Chondrocyte (in vitro differentiated cells): ENCODE measurements around the gene ITPR2. TPM values are rescaled to one million over a fixed set of nuclear protein-coding genes. Genes with fewer than 3 reads are reported as not detected.

Source experiments
- DNase-seq: peaks from one replicate; pipeline ENCODE4 v3.0.0; 2021; ENCODE audit warnings: mixed read lengths, low spot score
- H3K27ac Mint-ChIP-seq: one replicate; pipeline ENCODE4 v1.8.0; 2021; ENCODE audit warnings: mild to moderate bottlenecking, moderate library complexity, mixed read lengths; ENCODE audit not compliant: unreplicated experiment
- H3K27me3 Mint-ChIP-seq: 2 replicates; pipeline ENCODE4 v1.8.0; 2021; ENCODE audit warnings: low read depth, mixed read lengths
- H3K36me3 Mint-ChIP-seq: 2 replicates; pipeline ENCODE4 v1.8.0; 2021; ENCODE audit warnings: low read depth, mixed read lengths
- H3K4me1 Mint-ChIP-seq: 2 replicates; pipeline ENCODE4 v1.8.0; 2021; ENCODE audit warnings: low read depth, mild to moderate bottlenecking, mixed read lengths
- H3K4me3 Mint-ChIP-seq: one replicate; pipeline ENCODE4 v1.8.0; 2021; ENCODE audit warnings: mild to moderate bottlenecking, moderate library complexity, mixed read lengths; ENCODE audit not compliant: unreplicated experiment
- H3K9me3 Mint-ChIP-seq: 2 replicates; pipeline ENCODE4 v1.8.0; 2021; ENCODE audit warnings: low read depth, mixed read lengths
- total RNA-seq: library from RNA; stranded (reverse); gene quantifications from 3 replicates; pipeline ENCODE4 v1.2.1, GENCODE V29; 2021
- TF ChIP-seq, protein P1 (sequence below): fragments of 200-600 bp; sonication (generic); IDR thresholded peaks from 2 replicates; pipeline ENCODE4 v1.5.0; 2021; ENCODE audit warnings: antibody characterized with exemption, mild to moderate bottlenecking, moderate library complexity

The ITPR2 gene
- total RNA-seq, 1 donor from 2014 or later: 18.7 TPM

GRCh38 chr12:26848156-26848825 lies 15.3 kb upstream of the ITPR2 start:
- no peaks in the 10 kb centered on the region for H3K9me3 Mint-ChIP-seq
- DNase-seq: no peak
- H3K36me3 Mint-ChIP-seq: no peaks in the 10 kb centered on the region
- no peak overlapping the region for H3K27ac Mint-ChIP-seq
- no peak overlapping the region for H3K4me3 Mint-ChIP-seq
- TF ChIP-seq, protein P1, sequence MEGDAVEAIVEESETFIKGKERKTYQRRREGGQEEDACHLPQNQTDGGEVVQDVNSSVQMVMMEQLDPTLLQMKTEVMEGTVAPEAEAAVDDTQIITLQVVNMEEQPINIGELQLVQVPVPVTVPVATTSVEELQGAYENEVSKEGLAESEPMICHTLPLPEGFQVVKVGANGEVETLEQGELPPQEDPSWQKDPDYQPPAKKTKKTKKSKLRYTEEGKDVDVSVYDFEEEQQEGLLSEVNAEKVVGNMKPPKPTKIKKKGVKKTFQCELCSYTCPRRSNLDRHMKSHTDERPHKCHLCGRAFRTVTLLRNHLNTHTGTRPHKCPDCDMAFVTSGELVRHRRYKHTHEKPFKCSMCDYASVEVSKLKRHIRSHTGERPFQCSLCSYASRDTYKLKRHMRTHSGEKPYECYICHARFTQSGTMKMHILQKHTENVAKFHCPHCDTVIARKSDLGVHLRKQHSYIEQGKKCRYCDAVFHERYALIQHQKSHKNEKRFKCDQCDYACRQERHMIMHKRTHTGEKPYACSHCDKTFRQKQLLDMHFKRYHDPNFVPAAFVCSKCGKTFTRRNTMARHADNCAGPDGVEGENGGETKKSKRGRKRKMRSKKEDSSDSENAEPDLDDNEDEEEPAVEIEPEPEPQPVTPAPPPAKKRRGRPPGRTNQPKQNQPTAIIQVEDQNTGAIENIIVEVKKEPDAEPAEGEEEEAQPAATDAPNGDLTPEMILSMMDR: no peak
- H3K4me1 Mint-ChIP-seq: peaks cover 17% of the 10 kb centered on the region
- H3K27me3 Mint-ChIP-seq: no peaks in the 10 kb centered on the region

- no peak for DNase-seq
- TF ChIP-seq, protein P1: no peak
- Mint-ChIP-seq H3K27ac (no peak overlapping the region), H3K4me3 (no peak overlapping the region), H3K9me3 (no peaks in the 10 kb centered on the region), H3K4me1 (peaks cover 17% of the 10 kb centered on the region), H3K27me3 (no peaks in the 10 kb centered on the region), H3K36me3 (no peaks in the 10 kb centered on the region)
Measured at GRCh38 chr12:26847431-26847830, 14.4 kb upstream of the ITPR2 start.

DNA sequence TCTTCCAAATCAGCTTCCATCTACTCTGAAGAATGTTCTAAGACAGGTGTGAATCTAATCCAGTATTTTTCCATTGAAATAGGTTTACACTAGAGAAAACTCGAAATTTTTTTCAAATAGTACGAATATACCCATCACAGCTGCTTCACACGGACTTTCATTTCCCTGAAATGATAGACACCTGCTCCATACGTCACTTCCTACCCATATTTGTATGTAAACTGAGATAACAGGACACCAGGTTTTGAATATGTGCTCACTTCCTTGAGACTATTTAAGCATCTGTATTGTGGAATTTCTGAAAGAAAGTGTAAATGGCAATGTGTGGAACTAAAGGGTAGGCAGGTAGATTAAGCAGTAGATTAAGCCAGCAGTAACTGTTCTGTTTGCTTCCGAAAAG lies 13.4 kb upstream of the ITPR2 start:
- Mint-ChIP-seq H3K9me3 (no peaks in the 10 kb centered on the region), H3K27me3 (no peaks in the 10 kb centered on the region), H3K36me3 (no peaks in the 10 kb centered on the region), H3K4me3 (no peak overlapping the region), H3K27ac (no peak overlapping the region), H3K4me1 (peaks cover 17% of the 10 kb centered on the region)
- TF ChIP-seq, protein P1: no peak
- DNase-seq: no peak

DNA sequence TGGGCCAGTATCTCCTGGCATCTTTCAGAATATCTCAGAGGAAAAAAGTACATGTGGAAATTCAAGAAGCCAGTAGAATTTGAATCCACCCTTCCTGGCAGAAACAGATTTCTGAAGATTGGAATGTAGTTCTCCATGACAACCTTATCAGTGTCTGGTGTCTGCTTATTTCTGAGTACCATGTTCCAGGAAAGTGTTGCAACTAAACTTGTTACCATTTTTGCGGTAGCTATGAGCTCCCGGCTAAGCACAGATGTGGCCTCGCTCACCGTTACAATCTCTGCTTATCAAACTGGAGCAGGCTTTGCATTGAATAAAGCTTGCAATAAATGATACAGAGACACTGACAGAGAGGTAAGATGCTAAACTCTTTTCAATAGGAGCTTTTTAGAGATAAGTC lies 13.0 kb upstream of the ITPR2 start:
- Mint-ChIP-seq H3K36me3 (no peaks in the 10 kb centered on the region), H3K27ac (peak overlapping the region; percentile 10), H3K27me3 (no peaks in the 10 kb centered on the region), H3K4me3 (no peak overlapping the region), H3K9me3 (no peaks in the 10 kb centered on the region), H3K4me1 (peaks cover 16% of the 10 kb centered on the region)
- TF ChIP-seq, protein P1: no peak
- DNase-seq: no peak

DNA sequence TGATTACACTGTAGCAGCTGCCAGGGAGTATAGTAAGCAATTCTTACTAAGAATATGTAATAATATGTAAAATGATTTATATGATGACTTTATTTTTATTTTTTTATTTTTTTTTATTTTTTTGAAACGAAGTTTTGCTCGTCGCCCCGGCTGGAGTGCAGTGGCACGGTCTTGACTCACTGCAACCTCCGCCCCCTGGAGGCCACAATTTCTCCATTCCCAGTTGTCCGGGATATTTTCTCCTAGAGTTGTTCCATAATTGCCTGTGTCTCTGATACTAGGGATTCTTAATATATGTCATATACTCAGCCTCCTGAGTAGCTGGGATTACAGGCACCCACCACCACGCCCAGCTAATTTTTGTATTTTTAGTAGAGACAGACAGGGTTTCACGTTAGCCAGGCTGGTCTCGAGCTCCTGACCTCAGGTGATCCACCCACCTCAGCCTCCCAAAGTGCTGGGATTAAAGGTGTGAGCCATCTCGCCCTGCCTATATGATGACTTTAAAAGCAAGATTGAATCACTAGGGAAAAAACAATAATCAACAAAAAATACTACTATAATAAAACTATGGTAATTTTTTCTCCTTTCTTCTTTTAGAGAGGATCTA lies 12.2 kb upstream of the ITPR2 start:
- Mint-ChIP-seq H3K36me3 (no peaks in the 10 kb centered on the region), H3K9me3 (no peaks in the 10 kb centered on the region), H3K4me3 (no peak overlapping the region), H3K4me1 (peaks cover 13% of the 10 kb centered on the region), H3K27ac (no peak overlapping the region), H3K27me3 (no peaks in the 10 kb centered on the region)
- DNase-seq: no peak
- TF ChIP-seq, protein P1: peak; percentile 88
